BJ (cell line): ENCODE data around the gene CEP120. TPM values are rescaled to one million over a fixed set of nuclear protein-coding genes. Genes with fewer than 3 reads are reported as not detected.

Experiments used
- CTCF ChIA-PET: fragments of 350-600 bp; formaldehyde crosslinking; extraction: SDS; loops from one replicate; lab custom pipeline; 2021; ENCODE audit warnings: antibody characterized with exemption, inconsistent platforms; lab: Yijun Ruan, JAX
- POLR2A ChIA-PET: fragments of 300-600 bp; sonication (Branson Sonifier 250); formaldehyde crosslinking; extraction: SDS; loops from one replicate; lab custom pipeline; 2021; ENCODE audit warnings: antibody characterized with exemption; lab: Charles Lee
- DNase-seq: peaks from one replicate; pipeline ENCODE4 v3.0.0-alpha.2; 2011; ENCODE audit warnings: low read depth
- H3K27me3 ChIP-seq: 2 replicates; pipeline ENCODE4 v1.6.0; 2011; ENCODE audit warnings: low read length; ENCODE audit not compliant: control insufficient read depth, insufficient read depth
- H3K36me3 ChIP-seq: 2 replicates; pipeline ENCODE4 v1.5.1; 2011; ENCODE audit warnings: low read length; ENCODE audit not compliant: control insufficient read depth, insufficient read depth
- H3K4me3 ChIP-seq: 2 replicates; pipeline ENCODE4 v1.5.1; 2011; ENCODE audit warnings: low read depth, mild to moderate bottlenecking, control low read depth, low read length
- CTCF ChIP-seq: IDR thresholded peaks from 2 replicates; pipeline ENCODE4 v1.5.1; 2011; ENCODE audit warnings: low read depth, mild to moderate bottlenecking, control low read depth, inconsistent platforms, low read length, moderate library complexity; ENCODE audit not compliant: insufficient read depth
- polyA plus RNA-seq: library from polyadenylated mRNA; depleted of rRNA; stranded (reverse); fragments of >200 nt; gene quantifications from 2 replicates; pipeline ENCODE4 v1.2.3, GENCODE V29; 2011; rRNA removed

Gene CEP120
- polyA plus RNA-seq, 1 experiment, result 23.1 TPM

DNA sequence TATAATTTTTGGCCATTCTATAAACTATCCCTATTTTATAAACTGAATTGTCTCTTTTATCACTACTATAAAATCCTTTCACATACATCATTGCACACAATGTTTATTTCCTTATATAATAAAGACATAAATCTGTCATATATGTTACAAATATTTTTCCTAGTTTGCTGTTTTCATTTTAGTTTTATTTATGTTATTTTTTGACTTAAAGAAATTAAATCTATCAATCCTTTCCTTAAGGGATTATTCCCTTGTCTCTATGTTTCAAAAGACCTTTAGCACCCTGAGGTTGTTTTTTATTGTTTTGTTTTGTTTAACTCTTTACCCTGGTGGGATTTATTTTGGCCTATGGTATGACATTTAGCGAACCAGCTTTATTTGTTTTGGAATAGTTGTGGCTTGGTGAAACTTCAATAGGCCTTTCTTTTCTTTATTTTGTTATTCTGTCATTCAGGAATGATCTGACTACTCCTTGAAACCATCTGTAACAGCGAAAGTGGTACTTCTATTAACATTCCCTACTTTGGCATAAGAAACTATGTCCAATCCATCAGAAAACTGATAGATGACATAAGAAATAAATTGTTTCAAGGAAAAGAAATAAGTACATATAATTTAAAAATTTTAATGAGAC, 125.9 kb downstream of the CEP120 start:
- Histone ChIP-seq H3K4me3 (no peak overlapping the region), H3K27me3 (no peaks in the 10 kb centered on the region), H3K36me3 (no peaks in the 10 kb centered on the region)
- no peak for TF ChIP-seq CTCF
- POLR2A ChIA-PET, result no interaction called here
- CTCF ChIA-PET, result no interaction called here
- no peak for DNase-seq

Other genes starting within 250 kb of the CEP120 start
- gene CSNK1G3, start 88.8 kb upstream of the CEP120 start, polyA plus RNA-seq, result 9.8 and 21.7 TPM in 2 replicates